HEK293 (cell line): ENCODE data around the gene PRKCZ.

Experiments used
- CTCF ChIA-PET: fragments of 350-600 bp; formaldehyde crosslinking; extraction: SDS; loops from one replicate; lab custom pipeline; 2021; ENCODE audit warnings: antibody characterized with exemption; lab: Yijun Ruan, JAX
- POLR2A ChIA-PET: fragments of 300-600 bp; formaldehyde crosslinking; extraction: SDS; loops from one replicate; lab custom pipeline; 2020; ENCODE audit warnings: antibody characterized with exemption, inconsistent platforms; lab: Yijun Ruan, JAX
- H3K27ac ChIP-seq: fragments of 200-500 bp; sonication (Bioruptor generic); 2 replicates; pipeline ENCODE4 v1.5.1; 2014; ENCODE audit warnings: low read depth, low read length, control low read depth, inconsistent platforms; ENCODE audit errors: extremely low read depth
- H3K36me3 ChIP-seq, 2 experiments: fragments of 200-500 bp in 1 of 2; sonication (Bioruptor generic) in 1 of 2; 1 replicate in 1 of 2; 2 replicates in 1 of 2; pipeline ENCODE4 v1.5.1; 2014 to 2017; ENCODE audit warnings: inconsistent platforms in 2 of 2, low read length in 2 of 2; ENCODE audit not compliant: control insufficient read depth in 2 of 2, insufficient read depth in 1 of 2
- H3K4me1 ChIP-seq: fragments of 200-500 bp; sonication (Bioruptor generic); 2 replicates; pipeline ENCODE4 v1.5.1; 2014; ENCODE audit warnings: mild to moderate bottlenecking, low read length, inconsistent platforms; ENCODE audit not compliant: control insufficient read depth, insufficient read depth
- H3K4me3 ChIP-seq: 2 replicates; pipeline ENCODE4 v1.5.1; 2011; ENCODE audit warnings: low read depth, mild to moderate bottlenecking, control low read depth, low read length, moderate library complexity
- H3K9me3 ChIP-seq: fragments of 200-500 bp; sonication (Bioruptor generic); 2 replicates; pipeline ENCODE4 v1.5.1; 2014; ENCODE audit warnings: low read depth, low read length, inconsistent platforms; ENCODE audit not compliant: control insufficient read depth, insufficient read depth
- KLF10 ChIP-seq: fragments of 450-650 bp; IDR thresholded peaks from 2 replicates; pipeline ENCODE4 v1.5.1; 2018; ENCODE audit warnings: missing biosample characterization, mild to moderate bottlenecking, missing genetic modification characterization
- ZFP37 ChIP-seq: fragments of 450-650 bp; formaldehyde crosslinking; IDR thresholded peaks from 2 replicates; pipeline ENCODE4 v1.5.1; 2016; ENCODE audit warnings: missing biosample characterization, missing genetic modification characterization
- ZNF10 ChIP-seq: fragments of 450-650 bp; formaldehyde crosslinking; IDR thresholded peaks from 2 replicates; pipeline ENCODE4 v1.5.1; 2017; ENCODE audit warnings: missing biosample characterization, missing genetic modification characterization
- ZNF211 ChIP-seq: fragments of 450-650 bp; formaldehyde crosslinking; IDR thresholded peaks from 2 replicates; pipeline ENCODE4 v1.5.1; 2016; ENCODE audit warnings: low read depth, missing biosample characterization, missing genetic modification characterization
- ZNF221 ChIP-seq: fragments of 450-650 bp; formaldehyde crosslinking; IDR thresholded peaks from 2 replicates; pipeline ENCODE4 v1.5.1; 2017; ENCODE audit warnings: missing biosample characterization, missing genetic modification characterization, borderline replicate concordance
- ZNF23 ChIP-seq: fragments of 450-650 bp; formaldehyde crosslinking; IDR thresholded peaks from 2 replicates; pipeline ENCODE4 v1.5.1; 2016; ENCODE audit warnings: missing biosample characterization, missing genetic modification characterization, borderline replicate concordance
- ZNF521 ChIP-seq: fragments of 450-650 bp; formaldehyde crosslinking; IDR thresholded peaks from 2 replicates; pipeline ENCODE4 v1.5.1; 2017; ENCODE audit warnings: missing biosample characterization, mild to moderate bottlenecking, missing genetic modification characterization
- ZNF530 ChIP-seq: fragments of 450-650 bp; formaldehyde crosslinking; IDR thresholded peaks from 2 replicates; pipeline ENCODE4 v1.5.1; 2016; ENCODE audit warnings: low read depth, missing biosample characterization, missing genetic modification characterization
- ZNF544 ChIP-seq: fragments of 450-650 bp; formaldehyde crosslinking; IDR thresholded peaks from 2 replicates; pipeline ENCODE4 v1.5.0; 2017; ENCODE audit warnings: missing biosample characterization, missing genetic modification characterization
- ZNF610 ChIP-seq: fragments of 450-650 bp; formaldehyde crosslinking; IDR thresholded peaks from 2 replicates; pipeline ENCODE4 v1.5.1; 2016; ENCODE audit warnings: missing biosample characterization, missing genetic modification characterization, borderline replicate concordance
- ZNF623 ChIP-seq: fragments of 450-650 bp; formaldehyde crosslinking; IDR thresholded peaks from 2 replicates; pipeline ENCODE4 v1.5.1; 2016; ENCODE audit warnings: missing biosample characterization, missing genetic modification characterization
- ZNF664 ChIP-seq: fragments of 450-650 bp; formaldehyde crosslinking; IDR thresholded peaks from 2 replicates; pipeline ENCODE4 v1.5.1; 2016; ENCODE audit warnings: missing biosample characterization, missing genetic modification characterization
- ZNF701 ChIP-seq: fragments of 450-650 bp; formaldehyde crosslinking; IDR thresholded peaks from 2 replicates; pipeline ENCODE4 v1.5.1; 2016; ENCODE audit warnings: missing biosample characterization, missing genetic modification characterization
- ZSCAN16 ChIP-seq: fragments of 450-650 bp; formaldehyde crosslinking; IDR thresholded peaks from 2 replicates; pipeline ENCODE4 v1.5.1; 2016; ENCODE audit warnings: missing biosample characterization, missing genetic modification characterization
- TF ChIP-seq, protein P1 (sequence below): fragments of 450-650 bp; formaldehyde crosslinking; IDR thresholded peaks from 2 replicates; pipeline ENCODE4 v1.5.1; 2016; ENCODE audit warnings: missing biosample characterization, missing genetic modification characterization
- TF ChIP-seq, protein P2 (sequence below): fragments of 450-650 bp; formaldehyde crosslinking; IDR thresholded peaks from 2 replicates; pipeline ENCODE4 v1.5.1; 2016; ENCODE audit warnings: missing biosample characterization, missing genetic modification characterization
- TF ChIP-seq, protein P3 (sequence below): fragments of 450-650 bp; formaldehyde crosslinking; IDR thresholded peaks from 2 replicates; pipeline ENCODE4 v1.5.1; 2016; ENCODE audit warnings: missing biosample characterization, missing genetic modification characterization
- TF ChIP-seq, protein P4 (sequence below): fragments of 450-650 bp; formaldehyde crosslinking; IDR thresholded peaks from 2 replicates; pipeline ENCODE4 v1.5.1; 2017; ENCODE audit warnings: missing biosample characterization, missing genetic modification characterization
- TF ChIP-seq, protein P5 (sequence below): fragments of 450-650 bp; formaldehyde crosslinking; IDR thresholded peaks from 2 replicates; pipeline ENCODE4 v1.5.1; 2016; ENCODE audit warnings: missing biosample characterization, missing genetic modification characterization, low read depth
- TF ChIP-seq, protein P6 (sequence below): sonication (generic); formaldehyde crosslinking; IDR thresholded peaks from 2 replicates; pipeline ENCODE4 v1.8.1; 2022; ENCODE audit warnings: mild to moderate bottlenecking, moderate library complexity, missing genetic modification reagents
- TF ChIP-seq, protein P7 (sequence below): fragments of 450-650 bp; formaldehyde crosslinking; IDR thresholded peaks from 2 replicates; pipeline ENCODE4 v1.5.1; 2017; ENCODE audit warnings: missing biosample characterization, missing genetic modification characterization

PRKCZ gene

DNA sequence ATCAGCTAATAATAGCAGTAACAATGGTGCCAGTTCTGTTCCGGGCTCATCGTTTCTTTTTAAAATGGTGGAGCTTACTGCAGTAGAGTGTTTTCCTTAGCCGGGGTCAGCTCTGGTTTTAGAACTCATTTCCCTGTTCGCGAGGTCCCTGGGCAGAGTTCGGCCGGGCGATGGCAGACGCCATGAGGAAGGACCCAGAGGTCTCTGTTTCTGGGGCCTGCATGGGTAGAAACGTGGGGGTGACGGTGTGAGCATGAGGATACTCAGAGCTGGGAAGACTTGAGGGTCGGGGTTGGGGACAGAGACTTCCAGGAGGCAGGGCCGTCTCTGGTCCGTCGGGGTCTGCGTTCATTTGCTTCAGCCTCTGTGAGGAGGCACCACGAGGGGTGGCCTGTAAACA, 38.8 kb downstream of the PRKCZ start (continued):
- TF ChIP-seq, protein P1, sequence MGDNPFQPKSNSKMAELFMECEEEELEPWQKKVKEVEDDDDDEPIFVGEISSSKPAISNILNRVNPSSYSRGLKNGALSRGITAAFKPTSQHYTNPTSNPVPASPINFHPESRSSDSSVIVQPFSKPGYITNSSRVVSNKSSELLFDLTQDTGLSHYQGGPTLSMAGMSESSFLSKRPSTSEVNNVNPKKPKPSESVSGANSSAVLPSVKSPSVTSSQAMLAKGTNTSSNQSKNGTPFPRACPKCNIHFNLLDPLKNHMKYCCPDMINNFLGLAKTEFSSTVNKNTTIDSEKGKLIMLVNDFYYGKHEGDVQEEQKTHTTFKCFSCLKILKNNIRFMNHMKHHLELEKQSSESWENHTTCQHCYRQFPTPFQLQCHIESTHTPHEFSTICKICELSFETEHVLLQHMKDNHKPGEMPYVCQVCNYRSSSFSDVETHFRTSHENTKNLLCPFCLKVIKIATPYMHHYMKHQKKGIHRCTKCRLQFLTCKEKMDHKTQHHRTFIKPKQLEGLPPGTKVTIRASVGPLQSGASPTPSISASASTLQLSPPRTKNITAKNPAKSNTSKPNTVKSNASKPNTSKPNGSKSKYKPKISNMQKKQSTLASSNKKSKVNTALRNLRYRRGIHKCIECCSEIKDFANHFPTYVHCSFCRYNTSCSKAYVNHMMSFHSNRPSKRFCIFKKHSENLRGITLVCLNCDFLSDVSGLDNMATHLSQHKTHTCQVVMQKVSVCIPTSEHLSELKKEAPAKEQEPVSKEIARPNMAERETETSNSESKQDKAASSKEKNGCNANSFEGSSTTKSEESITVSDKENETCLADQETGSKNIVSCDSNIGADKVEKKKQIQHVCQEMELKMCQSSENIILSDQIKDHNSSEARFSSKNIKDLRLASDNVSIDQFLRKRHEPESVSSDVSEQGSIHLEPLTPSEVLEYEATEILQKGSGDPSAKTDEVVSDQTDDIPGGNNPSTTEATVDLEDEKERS = no peak
- TF ChIP-seq, protein P2, sequence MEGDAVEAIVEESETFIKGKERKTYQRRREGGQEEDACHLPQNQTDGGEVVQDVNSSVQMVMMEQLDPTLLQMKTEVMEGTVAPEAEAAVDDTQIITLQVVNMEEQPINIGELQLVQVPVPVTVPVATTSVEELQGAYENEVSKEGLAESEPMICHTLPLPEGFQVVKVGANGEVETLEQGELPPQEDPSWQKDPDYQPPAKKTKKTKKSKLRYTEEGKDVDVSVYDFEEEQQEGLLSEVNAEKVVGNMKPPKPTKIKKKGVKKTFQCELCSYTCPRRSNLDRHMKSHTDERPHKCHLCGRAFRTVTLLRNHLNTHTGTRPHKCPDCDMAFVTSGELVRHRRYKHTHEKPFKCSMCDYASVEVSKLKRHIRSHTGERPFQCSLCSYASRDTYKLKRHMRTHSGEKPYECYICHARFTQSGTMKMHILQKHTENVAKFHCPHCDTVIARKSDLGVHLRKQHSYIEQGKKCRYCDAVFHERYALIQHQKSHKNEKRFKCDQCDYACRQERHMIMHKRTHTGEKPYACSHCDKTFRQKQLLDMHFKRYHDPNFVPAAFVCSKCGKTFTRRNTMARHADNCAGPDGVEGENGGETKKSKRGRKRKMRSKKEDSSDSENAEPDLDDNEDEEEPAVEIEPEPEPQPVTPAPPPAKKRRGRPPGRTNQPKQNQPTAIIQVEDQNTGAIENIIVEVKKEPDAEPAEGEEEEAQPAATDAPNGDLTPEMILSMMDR = no peak
- no peak for TF ChIP-seq ZNF610
- no peak for TF ChIP-seq ZNF623 (tag by site-specific recombination)
- TF ChIP-seq, protein P3, sequence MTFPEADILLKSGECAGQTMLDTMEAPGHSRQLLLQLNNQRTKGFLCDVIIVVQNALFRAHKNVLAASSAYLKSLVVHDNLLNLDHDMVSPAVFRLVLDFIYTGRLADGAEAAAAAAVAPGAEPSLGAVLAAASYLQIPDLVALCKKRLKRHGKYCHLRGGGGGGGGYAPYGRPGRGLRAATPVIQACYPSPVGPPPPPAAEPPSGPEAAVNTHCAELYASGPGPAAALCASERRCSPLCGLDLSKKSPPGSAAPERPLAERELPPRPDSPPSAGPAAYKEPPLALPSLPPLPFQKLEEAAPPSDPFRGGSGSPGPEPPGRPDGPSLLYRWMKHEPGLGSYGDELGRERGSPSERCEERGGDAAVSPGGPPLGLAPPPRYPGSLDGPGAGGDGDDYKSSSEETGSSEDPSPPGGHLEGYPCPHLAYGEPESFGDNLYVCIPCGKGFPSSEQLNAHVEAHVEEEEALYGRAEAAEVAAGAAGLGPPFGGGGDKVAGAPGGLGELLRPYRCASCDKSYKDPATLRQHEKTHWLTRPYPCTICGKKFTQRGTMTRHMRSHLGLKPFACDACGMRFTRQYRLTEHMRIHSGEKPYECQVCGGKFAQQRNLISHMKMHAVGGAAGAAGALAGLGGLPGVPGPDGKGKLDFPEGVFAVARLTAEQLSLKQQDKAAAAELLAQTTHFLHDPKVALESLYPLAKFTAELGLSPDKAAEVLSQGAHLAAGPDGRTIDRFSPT = no peak
- TF ChIP-seq ZNF530 = no peak
- TF ChIP-seq ZFP37 (tag by site-specific recombination) = no peak
- no peak for TF ChIP-seq ZNF544 (tag by site-specific recombination)
- TF ChIP-seq, protein P4, sequence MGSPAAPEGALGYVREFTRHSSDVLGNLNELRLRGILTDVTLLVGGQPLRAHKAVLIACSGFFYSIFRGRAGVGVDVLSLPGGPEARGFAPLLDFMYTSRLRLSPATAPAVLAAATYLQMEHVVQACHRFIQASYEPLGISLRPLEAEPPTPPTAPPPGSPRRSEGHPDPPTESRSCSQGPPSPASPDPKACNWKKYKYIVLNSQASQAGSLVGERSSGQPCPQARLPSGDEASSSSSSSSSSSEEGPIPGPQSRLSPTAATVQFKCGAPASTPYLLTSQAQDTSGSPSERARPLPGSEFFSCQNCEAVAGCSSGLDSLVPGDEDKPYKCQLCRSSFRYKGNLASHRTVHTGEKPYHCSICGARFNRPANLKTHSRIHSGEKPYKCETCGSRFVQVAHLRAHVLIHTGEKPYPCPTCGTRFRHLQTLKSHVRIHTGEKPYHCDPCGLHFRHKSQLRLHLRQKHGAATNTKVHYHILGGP (tag by site-specific recombination) = no peak

DNA sequence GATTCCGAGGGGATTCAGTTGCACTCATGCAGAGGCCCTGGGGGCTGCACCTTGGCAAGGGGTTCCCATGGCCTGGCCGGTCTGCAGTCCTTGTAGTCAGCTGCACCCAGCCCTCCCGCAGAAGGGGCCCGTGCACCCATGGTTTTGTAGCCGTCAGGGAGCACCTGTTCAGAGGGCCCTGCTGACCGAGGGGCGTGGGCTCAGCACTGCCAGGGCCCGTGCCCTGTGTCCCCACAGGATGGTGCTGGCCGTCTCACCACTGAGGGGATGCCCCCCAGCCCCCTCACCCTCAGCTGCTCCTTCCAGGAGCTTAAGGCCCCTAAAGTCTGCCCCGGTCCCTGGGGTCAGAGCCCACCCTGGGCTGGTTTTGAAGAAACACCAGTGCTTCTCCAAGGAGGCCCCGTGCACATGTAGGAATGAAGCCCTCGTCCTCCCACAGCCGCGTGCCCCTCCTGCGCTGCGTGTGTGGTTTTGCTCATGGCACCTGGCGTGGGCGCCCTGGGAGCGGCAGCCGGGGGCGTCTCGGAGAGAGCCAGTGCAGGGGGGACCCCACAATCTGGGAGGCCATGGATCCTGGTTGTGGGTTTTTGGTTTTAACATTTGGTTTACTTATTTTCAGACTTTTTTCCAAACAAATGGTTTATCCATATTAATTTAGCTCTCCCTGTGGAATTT, 40.1 kb downstream of the PRKCZ start:
- ChIA-PET POLR2A (no interaction called here), CTCF (interaction anchor here (0.9 to 1.2 kb wide), 2 partner anchors 13 to 46 kb away, joined by 3 to 4 read pairs; no protein-coding TSS in a partner anchor)
- H3K36me3 ChIP-seq = peaks cover 0 to 3% of the 10 kb centered on the region in 2 experiments; a peak in 1 of 3 replicates
- no peaks in the 10 kb centered on the region for H3K9me3 ChIP-seq
- H3K4me3 ChIP-seq = no peak overlapping the region
- H3K27ac ChIP-seq = no peak overlapping the region
- no peaks in the 10 kb centered on the region for H3K4me1 ChIP-seq
- TF ChIP-seq, protein P5, sequence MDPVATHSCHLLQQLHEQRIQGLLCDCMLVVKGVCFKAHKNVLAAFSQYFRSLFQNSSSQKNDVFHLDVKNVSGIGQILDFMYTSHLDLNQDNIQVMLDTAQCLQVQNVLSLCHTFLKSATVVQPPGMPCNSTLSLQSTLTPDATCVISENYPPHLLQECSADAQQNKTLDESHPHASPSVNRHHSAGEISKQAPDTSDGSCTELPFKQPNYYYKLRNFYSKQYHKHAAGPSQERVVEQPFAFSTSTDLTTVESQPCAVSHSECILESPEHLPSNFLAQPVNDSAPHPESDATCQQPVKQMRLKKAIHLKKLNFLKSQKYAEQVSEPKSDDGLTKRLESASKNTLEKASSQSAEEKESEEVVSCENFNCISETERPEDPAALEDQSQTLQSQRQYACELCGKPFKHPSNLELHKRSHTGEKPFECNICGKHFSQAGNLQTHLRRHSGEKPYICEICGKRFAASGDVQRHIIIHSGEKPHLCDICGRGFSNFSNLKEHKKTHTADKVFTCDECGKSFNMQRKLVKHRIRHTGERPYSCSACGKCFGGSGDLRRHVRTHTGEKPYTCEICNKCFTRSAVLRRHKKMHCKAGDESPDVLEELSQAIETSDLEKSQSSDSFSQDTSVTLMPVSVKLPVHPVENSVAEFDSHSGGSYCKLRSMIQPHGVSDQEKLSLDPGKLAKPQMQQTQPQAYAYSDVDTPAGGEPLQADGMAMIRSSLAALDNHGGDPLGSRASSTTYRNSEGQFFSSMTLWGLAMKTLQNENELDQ (tag by site-specific recombination) = no peak
- TF ChIP-seq, protein P6, sequence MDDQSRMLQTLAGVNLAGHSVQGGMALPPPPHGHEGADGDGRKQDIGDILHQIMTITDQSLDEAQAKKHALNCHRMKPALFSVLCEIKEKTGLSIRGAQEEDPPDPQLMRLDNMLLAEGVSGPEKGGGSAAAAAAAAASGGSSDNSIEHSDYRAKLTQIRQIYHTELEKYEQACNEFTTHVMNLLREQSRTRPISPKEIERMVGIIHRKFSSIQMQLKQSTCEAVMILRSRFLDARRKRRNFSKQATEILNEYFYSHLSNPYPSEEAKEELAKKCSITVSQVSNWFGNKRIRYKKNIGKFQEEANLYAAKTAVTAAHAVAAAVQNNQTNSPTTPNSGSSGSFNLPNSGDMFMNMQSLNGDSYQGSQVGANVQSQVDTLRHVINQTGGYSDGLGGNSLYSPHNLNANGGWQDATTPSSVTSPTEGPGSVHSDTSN (CRISPR knock-in tag) = no peak
- no peak for TF ChIP-seq ZNF10 (tag by site-specific recombination)
- TF ChIP-seq ZSCAN16 (tag by site-specific recombination) = no peak
- no peak for TF ChIP-seq ZNF221 (tag by site-specific recombination)
- no peak for TF ChIP-seq ZNF521 (tag by site-specific recombination)
- no peak for TF ChIP-seq ZNF23 (tag by site-specific recombination)
- TF ChIP-seq ZFP37 (tag by site-specific recombination) = no peak
- no peak for TF ChIP-seq ZNF664 (tag by site-specific recombination)
- TF ChIP-seq, protein P7, sequence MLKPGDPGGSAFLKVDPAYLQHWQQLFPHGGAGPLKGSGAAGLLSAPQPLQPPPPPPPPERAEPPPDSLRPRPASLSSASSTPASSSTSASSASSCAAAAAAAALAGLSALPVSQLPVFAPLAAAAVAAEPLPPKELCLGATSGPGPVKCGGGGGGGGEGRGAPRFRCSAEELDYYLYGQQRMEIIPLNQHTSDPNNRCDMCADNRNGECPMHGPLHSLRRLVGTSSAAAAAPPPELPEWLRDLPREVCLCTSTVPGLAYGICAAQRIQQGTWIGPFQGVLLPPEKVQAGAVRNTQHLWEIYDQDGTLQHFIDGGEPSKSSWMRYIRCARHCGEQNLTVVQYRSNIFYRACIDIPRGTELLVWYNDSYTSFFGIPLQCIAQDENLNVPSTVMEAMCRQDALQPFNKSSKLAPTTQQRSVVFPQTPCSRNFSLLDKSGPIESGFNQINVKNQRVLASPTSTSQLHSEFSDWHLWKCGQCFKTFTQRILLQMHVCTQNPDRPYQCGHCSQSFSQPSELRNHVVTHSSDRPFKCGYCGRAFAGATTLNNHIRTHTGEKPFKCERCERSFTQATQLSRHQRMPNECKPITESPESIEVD (tag by site-specific recombination) = no peak
- TF ChIP-seq ZNF701 = no peak
- TF ChIP-seq ZNF211 = no peak
- TF ChIP-seq KLF10 (tag by site-specific recombination) = no peak
